ENCODE measurements around the gene GRID2. TPM values are rescaled to one million over a fixed set of nuclear protein-coding genes. Genes with fewer than 3 reads are reported as not detected.

GRID2 gene
- total RNA-seq, 1 experiment from 2014 or later = 2.2 TPM

DNA sequence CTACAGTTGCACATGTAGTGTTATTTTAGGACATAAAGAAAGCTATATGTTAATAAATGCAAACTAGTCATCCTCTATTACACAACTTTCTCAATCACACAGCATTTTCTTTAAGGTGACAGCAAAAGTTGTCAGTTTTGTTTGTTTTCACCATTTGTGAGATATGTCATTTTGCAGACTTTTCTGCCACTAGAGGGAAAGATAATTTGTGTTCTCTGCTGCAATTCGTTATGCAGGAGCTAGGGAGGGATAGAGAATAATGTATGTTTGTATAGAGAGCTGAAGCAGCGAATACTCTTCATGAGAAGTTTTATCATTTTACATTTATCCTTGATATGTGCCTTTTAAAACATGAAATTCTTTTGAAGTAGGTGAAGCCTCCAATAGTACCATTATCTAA, 854.2 kb downstream of the GRID2 start:
- no peak overlapping the region for H3K27ac ChIP-seq (ENCODE audit: low read length)
- no peaks in the 10 kb centered on the region for H3K79me2 ChIP-seq (ENCODE audit: low read length)
- intact Hi-C loops (cut with micrococcal nuclease) = loop anchor here (2.0 kb wide), 1 partner anchor 41 kb away; no protein-coding TSS in a partner anchor
- BruUV-seq (replicated peaks) = no TSS peak
- POLR2A ChIA-PET (ENCODE audit: unreplicated experiment) = no interaction called here
- H3K4me1 ChIP-seq (ENCODE audit: insufficient read depth, low read length) = no peaks in the 10 kb centered on the region
- no peaks in the 10 kb centered on the region for H3F3A ChIP-seq (ENCODE audit: low read length, unreplicated experiment)
- no peaks in the 10 kb centered on the region for H4K20me1 ChIP-seq (ENCODE audit: low read length)
- H3K9ac ChIP-seq (ENCODE audit: low read length) = no peak overlapping the region
- no peaks in the 10 kb centered on the region for H3K36me3 ChIP-seq (ENCODE audit: low read depth, low read length)
- TF ChIP-seq EZH2 (IDR thresholded peaks at IDR 0.05; ENCODE audit: low read length, unreplicated experiment) = no peak
- TF ChIP-seq, protein P1, sequence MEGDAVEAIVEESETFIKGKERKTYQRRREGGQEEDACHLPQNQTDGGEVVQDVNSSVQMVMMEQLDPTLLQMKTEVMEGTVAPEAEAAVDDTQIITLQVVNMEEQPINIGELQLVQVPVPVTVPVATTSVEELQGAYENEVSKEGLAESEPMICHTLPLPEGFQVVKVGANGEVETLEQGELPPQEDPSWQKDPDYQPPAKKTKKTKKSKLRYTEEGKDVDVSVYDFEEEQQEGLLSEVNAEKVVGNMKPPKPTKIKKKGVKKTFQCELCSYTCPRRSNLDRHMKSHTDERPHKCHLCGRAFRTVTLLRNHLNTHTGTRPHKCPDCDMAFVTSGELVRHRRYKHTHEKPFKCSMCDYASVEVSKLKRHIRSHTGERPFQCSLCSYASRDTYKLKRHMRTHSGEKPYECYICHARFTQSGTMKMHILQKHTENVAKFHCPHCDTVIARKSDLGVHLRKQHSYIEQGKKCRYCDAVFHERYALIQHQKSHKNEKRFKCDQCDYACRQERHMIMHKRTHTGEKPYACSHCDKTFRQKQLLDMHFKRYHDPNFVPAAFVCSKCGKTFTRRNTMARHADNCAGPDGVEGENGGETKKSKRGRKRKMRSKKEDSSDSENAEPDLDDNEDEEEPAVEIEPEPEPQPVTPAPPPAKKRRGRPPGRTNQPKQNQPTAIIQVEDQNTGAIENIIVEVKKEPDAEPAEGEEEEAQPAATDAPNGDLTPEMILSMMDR (conservative IDR thresholded peaks at IDR 0.05; ENCODE audit: low read depth, low read length) = peak; percentile 57
- no peak for TF ChIP-seq EZH2phosphoT487 (IDR thresholded peaks at IDR 0.05; ENCODE audit: borderline replicate concordance, low read length)
- CTCF ChIA-PET = interaction anchor here (0.7 to 1.0 kb wide), 2 partner anchors 41 to 659 kb away, joined by 3 to 6 read pairs; no protein-coding TSS in a partner anchor
- no peak overlapping the region for H3K4me2 ChIP-seq (ENCODE audit: low read length)
- no peak overlapping the region for H3K4me3 ChIP-seq (ENCODE audit: low read length)
- no peaks in the 10 kb centered on the region for H3K9me2 ChIP-seq (replicated peaks; ENCODE audit: low read length)
- ATAC-seq = no peak
- DNase-seq = peak; percentile 10
- H2AFZ ChIP-seq (ENCODE audit: low read length) = no peak overlapping the region
- no peaks in the 10 kb centered on the region for H3K9me3 ChIP-seq (ENCODE audit: low read length)
- H3K27me3 ChIP-seq (ENCODE audit: low read length) = no peaks in the 10 kb centered on the region

DNA sequence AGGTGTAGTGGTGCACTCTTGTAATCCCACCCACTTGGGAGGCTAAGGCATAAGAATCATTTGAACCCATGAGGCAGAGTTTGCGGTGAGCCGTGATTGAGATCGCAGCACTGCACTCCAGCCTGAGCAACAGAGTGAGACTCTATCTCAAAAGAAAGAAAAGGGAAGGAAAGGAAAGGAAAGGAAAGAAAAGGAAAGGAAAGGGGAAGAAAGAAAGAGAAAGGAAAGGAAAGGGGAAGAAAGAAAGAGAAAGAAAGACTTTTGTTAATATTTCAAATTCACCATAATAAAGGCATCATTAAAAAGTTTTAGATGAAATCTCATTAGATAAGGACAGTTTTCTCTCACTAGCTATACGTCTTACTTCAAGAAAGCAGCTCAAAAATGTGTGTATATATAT, 864.3 kb downstream of the GRID2 start:
- Histone ChIP-seq H3K27ac (ENCODE audit: low read length) (no peak overlapping the region), H3K4me2 (ENCODE audit: low read length) (no peak overlapping the region), H3K4me1 (ENCODE audit: insufficient read depth, low read length) (no peaks in the 10 kb centered on the region), H3K9ac (ENCODE audit: low read length) (no peak overlapping the region), H3K27me3 (ENCODE audit: low read length) (no peaks in the 10 kb centered on the region), H4K20me1 (ENCODE audit: low read length) (no peaks in the 10 kb centered on the region), H3K79me2 (ENCODE audit: low read length) (no peaks in the 10 kb centered on the region), H3K9me2 (replicated peaks; ENCODE audit: low read length) (no peaks in the 10 kb centered on the region), H3K36me3 (ENCODE audit: low read depth, low read length) (no peaks in the 10 kb centered on the region), H3K9me3 (ENCODE audit: low read length) (no peaks in the 10 kb centered on the region), H2AFZ (ENCODE audit: low read length) (no peak overlapping the region), H3F3A (ENCODE audit: low read length, unreplicated experiment) (no peaks in the 10 kb centered on the region), H3K4me3 (ENCODE audit: low read length) (no peak overlapping the region)
- ChIA-PET CTCF (no interaction called here), POLR2A (ENCODE audit: unreplicated experiment) (no interaction called here)
- no peak for DNase-seq
- ATAC-seq = no peak
- no TSS peak for BruUV-seq (replicated peaks)
- intact Hi-C loops (cut with micrococcal nuclease) = no loop called here
- TF ChIP-seq EZH2phosphoT487 (IDR thresholded peaks at IDR 0.05; ENCODE audit: borderline replicate concordance, low read length) = no peak
- TF ChIP-seq, protein P1 (conservative IDR thresholded peaks at IDR 0.05; ENCODE audit: low read depth, low read length) = no peak
- TF ChIP-seq EZH2 (IDR thresholded peaks at IDR 0.05; ENCODE audit: low read length, unreplicated experiment) = no peak

DNA sequence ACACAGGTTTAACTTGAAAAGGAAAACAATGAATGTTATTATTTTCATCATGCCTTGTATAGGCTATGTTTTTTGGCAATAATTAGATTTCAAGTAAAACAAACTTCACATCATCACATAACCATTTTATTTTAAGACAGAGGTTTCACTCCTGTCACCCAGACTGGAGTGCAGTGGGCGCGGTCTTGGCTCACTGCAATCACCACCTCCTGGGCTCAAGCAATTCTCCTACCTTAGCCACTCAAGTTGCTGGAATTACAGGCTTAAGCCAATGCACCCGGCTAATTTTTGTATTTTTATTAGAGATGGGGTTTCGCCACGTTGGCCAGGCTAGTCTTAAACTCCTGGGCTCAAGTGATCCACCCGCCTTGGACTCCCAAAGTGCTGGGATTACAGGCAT, 866.2 kb downstream of the GRID2 start:
- ATAC-seq (no peak), DNase-seq (no peak)
- no peak overlapping the region for H3K27ac ChIP-seq (ENCODE audit: low read length)
- BruUV-seq (replicated peaks) = no TSS peak
- no peaks in the 10 kb centered on the region for H3K9me2 ChIP-seq (replicated peaks; ENCODE audit: low read length)
- no peak overlapping the region for H3K4me3 ChIP-seq (ENCODE audit: low read length)
- H3K4me2 ChIP-seq (ENCODE audit: low read length) = no peak overlapping the region
- ChIA-PET POLR2A (ENCODE audit: unreplicated experiment) (no interaction called here), CTCF (no interaction called here)
- H4K20me1 ChIP-seq (ENCODE audit: low read length) = no peaks in the 10 kb centered on the region
- H3K27me3 ChIP-seq (ENCODE audit: low read length) = no peaks in the 10 kb centered on the region
- H3K4me1 ChIP-seq (ENCODE audit: insufficient read depth, low read length) = no peaks in the 10 kb centered on the region
- no peak overlapping the region for H2AFZ ChIP-seq (ENCODE audit: low read length)
- H3F3A ChIP-seq (ENCODE audit: low read length, unreplicated experiment) = no peaks in the 10 kb centered on the region
- no peaks in the 10 kb centered on the region for H3K79me2 ChIP-seq (ENCODE audit: low read length)
- intact Hi-C loops (cut with micrococcal nuclease) = no loop called here
- H3K36me3 ChIP-seq (ENCODE audit: low read depth, low read length) = no peaks in the 10 kb centered on the region
- no peak overlapping the region for H3K9ac ChIP-seq (ENCODE audit: low read length)
- TF ChIP-seq EZH2phosphoT487 (IDR thresholded peaks at IDR 0.05; ENCODE audit: borderline replicate concordance, low read length) = no peak
- no peak for TF ChIP-seq EZH2 (IDR thresholded peaks at IDR 0.05; ENCODE audit: low read length, unreplicated experiment)
- TF ChIP-seq, protein P1 (conservative IDR thresholded peaks at IDR 0.05; ENCODE audit: low read depth, low read length) = no peak
- H3K9me3 ChIP-seq (ENCODE audit: low read length) = no peaks in the 10 kb centered on the region
